ENCODE measurements around the gene GH1.

The GH1 gene

GRCh38 chr17:63944736-63945499 is 26.3 kb upstream of the GH1 start:
- no peak for DNase-seq (ENCODE audit: low spot score)
- in situ Hi-C loops (cut with MboI; ENCODE audit: low pct_unique_long_range_greater_than_20kb, low sequenced_read_pairs, unreplicated experiment), result no loop called here
- TF ChIP-seq CTCF (IDR thresholded peaks at IDR 0.05; ENCODE audit: extremely low read depth, insufficient read depth, missing control alignments), result no peak

GRCh38 chr17:63943745-63944144 is 25.1 kb upstream of the GH1 start:
- in situ Hi-C loops (cut with MboI; ENCODE audit: low pct_unique_long_range_greater_than_20kb, low sequenced_read_pairs, unreplicated experiment), result no loop called here
- no peak for TF ChIP-seq CTCF (IDR thresholded peaks at IDR 0.05; ENCODE audit: extremely low read depth, insufficient read depth, missing control alignments)
- DNase-seq (ENCODE audit: low spot score), result no peak

GRCh38 chr17:63942309-63942985 is 23.8 kb upstream of the GH1 start:
- no peak for TF ChIP-seq CTCF (IDR thresholded peaks at IDR 0.05; ENCODE audit: extremely low read depth, insufficient read depth, missing control alignments)
- DNase-seq (ENCODE audit: low spot score), result no peak
- in situ Hi-C loops (cut with MboI; ENCODE audit: low pct_unique_long_range_greater_than_20kb, low sequenced_read_pairs, unreplicated experiment), result no loop called here

GRCh38 chr17:63941751-63942150 is 23.1 kb upstream of the GH1 start:
- DNase-seq (ENCODE audit: low spot score), result no peak
- in situ Hi-C loops (cut with MboI; ENCODE audit: low pct_unique_long_range_greater_than_20kb, low sequenced_read_pairs, unreplicated experiment), result no loop called here
- no peak for TF ChIP-seq CTCF (IDR thresholded peaks at IDR 0.05; ENCODE audit: extremely low read depth, insufficient read depth, missing control alignments)

- in situ Hi-C loops (cut with MboI; ENCODE audit: low pct_unique_long_range_greater_than_20kb, low sequenced_read_pairs, unreplicated experiment), result no loop called here
- no peak for DNase-seq (ENCODE audit: low spot score)
Observed at GRCh38 chr17:63941162-63941561, 22.5 kb upstream of the GH1 start.

GRCh38 chr17:63940584-63940983 is 21.9 kb upstream of the GH1 start:
- no peak for TF ChIP-seq CTCF (IDR thresholded peaks at IDR 0.05; ENCODE audit: extremely low read depth, insufficient read depth, missing control alignments)
- DNase-seq (ENCODE audit: low spot score), result no peak
- in situ Hi-C loops (cut with MboI; ENCODE audit: low pct_unique_long_range_greater_than_20kb, low sequenced_read_pairs, unreplicated experiment), result no loop called here

More at GRCh38 chr17:63941162-63941561, 22.5 kb upstream of the GH1 start:
- TF ChIP-seq CTCF (IDR thresholded peaks at IDR 0.05; ENCODE audit: extremely low read depth, insufficient read depth, missing control alignments), result no peak

All from GM13977 (cell line).